AG04449 (cell line): ENCODE data around the gene OR5B12.

Source experiments
- CTCF ChIA-PET: fragments of 350-600 bp; formaldehyde crosslinking; extraction: SDS; loops from one replicate; lab custom pipeline; 2021; ENCODE audit warnings: antibody characterized with exemption; lab: Yijun Ruan, JAX
- POLR2A ChIA-PET: fragments of 400-600, 350-600 bp; formaldehyde crosslinking; extraction: SDS; loops from one replicate; lab custom pipeline; 2020; ENCODE audit warnings: antibody characterized with exemption, inconsistent platforms; lab: Yijun Ruan, JAX
- DNase-seq: peaks from one replicate; pipeline ENCODE4 v3.0.0-alpha.2; 2010; ENCODE audit warnings: low read depth, low spot score
- H3K4me3 ChIP-seq: 2 replicates; pipeline ENCODE4 v1.5.1; 2011; ENCODE audit warnings: low read depth, mild to moderate bottlenecking, control low read depth, low read length
- TF ChIP-seq, protein P1 (sequence below): IDR thresholded peaks from one replicate; pipeline ENCODE4 v1.5.1; 2011; ENCODE audit warnings: mild to moderate bottlenecking, moderate library complexity, low read length, control low read depth, inconsistent platforms; ENCODE audit not compliant: insufficient read depth; ENCODE audit errors: missing control alignments

OR5B12 gene

DNA sequence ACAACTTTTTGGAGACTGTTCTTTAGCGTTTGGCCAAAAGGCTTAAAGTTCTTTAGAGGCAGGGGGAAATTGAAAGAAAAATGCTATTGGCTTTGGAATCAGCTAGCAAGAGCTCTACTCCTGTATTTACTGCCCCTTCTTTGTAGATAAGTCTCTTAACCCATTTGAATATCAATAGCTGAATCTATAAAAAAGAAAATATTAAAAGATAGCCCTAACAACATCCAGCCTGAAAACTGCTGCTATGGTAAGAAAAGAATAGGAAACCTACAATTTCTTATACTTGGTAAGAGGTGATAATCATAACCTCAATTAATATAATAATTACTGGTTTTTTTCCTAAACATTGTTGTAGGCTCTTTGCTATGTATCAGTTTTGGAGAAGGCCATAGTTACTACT, at the start of gene OR5B12:
OR5B12 (minus strand) TSS at position 101 of the 400 bp plus-strand sequence. CDS start 2,085 bp downstream, outside the sequence.
- no peak for DNase-seq
- ChIA-PET POLR2A (no interaction called here), CTCF (no interaction called here)
- no peak within 1 kb of the TSS for H3K4me3 ChIP-seq
- TF ChIP-seq, protein P1, sequence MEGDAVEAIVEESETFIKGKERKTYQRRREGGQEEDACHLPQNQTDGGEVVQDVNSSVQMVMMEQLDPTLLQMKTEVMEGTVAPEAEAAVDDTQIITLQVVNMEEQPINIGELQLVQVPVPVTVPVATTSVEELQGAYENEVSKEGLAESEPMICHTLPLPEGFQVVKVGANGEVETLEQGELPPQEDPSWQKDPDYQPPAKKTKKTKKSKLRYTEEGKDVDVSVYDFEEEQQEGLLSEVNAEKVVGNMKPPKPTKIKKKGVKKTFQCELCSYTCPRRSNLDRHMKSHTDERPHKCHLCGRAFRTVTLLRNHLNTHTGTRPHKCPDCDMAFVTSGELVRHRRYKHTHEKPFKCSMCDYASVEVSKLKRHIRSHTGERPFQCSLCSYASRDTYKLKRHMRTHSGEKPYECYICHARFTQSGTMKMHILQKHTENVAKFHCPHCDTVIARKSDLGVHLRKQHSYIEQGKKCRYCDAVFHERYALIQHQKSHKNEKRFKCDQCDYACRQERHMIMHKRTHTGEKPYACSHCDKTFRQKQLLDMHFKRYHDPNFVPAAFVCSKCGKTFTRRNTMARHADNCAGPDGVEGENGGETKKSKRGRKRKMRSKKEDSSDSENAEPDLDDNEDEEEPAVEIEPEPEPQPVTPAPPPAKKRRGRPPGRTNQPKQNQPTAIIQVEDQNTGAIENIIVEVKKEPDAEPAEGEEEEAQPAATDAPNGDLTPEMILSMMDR: no peak

DNA sequence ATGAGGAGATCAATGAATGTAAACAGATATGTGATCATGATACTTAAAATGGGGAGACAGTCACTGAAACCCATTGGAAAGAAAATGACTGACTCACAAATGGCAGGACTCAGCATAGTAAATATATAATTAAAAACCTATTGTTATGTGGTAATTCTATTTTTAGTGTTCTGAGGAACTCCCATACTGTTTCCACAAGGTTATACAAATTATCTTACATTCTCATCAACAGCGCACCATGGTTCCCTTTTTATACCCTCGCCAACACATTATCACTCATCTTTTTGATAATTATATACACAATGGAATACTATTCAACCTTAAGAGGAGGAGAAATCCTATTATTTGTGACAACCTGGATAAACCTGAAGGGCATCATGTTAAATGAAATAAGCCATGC, 48.8 kb upstream of the OR5B12 start:
- DNase-seq: no peak
- CTCF ChIA-PET: no interaction called here
- POLR2A ChIA-PET: no interaction called here
- TF ChIP-seq, protein P1: no peak
- no peak overlapping the region for H3K4me3 ChIP-seq

DNA sequence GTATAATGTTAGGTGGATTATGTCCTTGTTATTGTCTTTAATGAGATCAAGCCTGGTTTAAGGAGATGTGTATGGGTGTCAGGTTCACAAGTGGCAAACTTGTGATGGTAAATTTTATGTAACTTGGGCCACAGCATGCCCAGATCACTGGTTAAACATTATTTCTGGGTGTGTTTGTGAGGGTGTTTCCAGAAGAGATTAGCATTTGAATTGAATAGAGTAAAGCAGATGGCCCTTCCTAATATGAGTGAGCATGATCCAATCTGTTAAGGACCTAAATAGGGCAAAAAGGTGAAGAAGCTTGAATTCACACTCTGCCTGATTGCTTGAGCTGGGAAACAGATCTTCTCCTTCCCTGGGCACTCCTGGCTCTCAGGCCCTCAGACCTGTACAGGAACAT, 45.1 kb upstream of the OR5B12 start:
- ChIA-PET CTCF (no interaction called here), POLR2A (no interaction called here)
- no peak for DNase-seq
- no peak overlapping the region for H3K4me3 ChIP-seq
- TF ChIP-seq, protein P1: no peak

DNA sequence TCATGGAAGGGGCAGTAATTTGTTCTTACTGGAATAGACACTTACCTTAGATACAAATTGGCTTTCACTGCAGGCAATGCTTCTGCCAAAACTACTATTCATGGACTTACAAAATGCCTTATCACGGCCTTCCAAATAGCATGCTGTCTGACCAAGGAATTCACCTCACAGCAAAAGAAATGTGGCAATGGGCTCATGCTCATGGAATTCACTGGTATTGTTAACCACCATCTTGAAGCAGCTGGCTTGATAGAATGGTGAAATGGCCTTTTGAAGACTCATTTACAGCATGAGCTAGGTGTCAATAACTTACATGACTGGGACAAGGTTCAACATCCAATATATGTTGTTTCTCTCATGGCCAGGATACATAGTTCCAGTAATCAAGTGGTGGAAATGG, 43.9 kb upstream of the OR5B12 start:
- H3K4me3 ChIP-seq: no peak overlapping the region
- CTCF ChIA-PET: no interaction called here
- POLR2A ChIA-PET: no interaction called here
- TF ChIP-seq, protein P1: no peak
- no peak for DNase-seq

DNA sequence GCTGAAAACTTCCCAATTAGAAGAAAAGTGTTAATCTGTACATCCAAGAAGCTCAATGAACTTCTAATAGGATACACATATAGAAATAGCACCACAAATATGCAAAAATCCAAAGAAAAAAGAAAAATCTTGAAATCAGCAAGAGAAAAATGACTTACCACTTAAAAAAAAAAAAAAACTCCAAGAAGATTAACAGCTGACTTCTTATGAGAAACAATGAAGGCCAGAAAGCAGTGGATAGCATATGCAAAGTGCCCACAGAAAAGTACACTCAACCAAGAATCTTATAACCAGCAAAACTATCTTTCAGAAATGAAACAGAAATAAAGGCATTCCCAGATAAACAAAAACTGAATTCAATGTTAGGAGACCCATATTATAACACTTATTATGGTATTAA, 29.9 kb upstream of the OR5B12 start:
- DNase-seq: no peak
- no peak overlapping the region for H3K4me3 ChIP-seq
- CTCF ChIA-PET: no interaction called here
- TF ChIP-seq, protein P1: no peak
- POLR2A ChIA-PET: no interaction called here

DNA sequence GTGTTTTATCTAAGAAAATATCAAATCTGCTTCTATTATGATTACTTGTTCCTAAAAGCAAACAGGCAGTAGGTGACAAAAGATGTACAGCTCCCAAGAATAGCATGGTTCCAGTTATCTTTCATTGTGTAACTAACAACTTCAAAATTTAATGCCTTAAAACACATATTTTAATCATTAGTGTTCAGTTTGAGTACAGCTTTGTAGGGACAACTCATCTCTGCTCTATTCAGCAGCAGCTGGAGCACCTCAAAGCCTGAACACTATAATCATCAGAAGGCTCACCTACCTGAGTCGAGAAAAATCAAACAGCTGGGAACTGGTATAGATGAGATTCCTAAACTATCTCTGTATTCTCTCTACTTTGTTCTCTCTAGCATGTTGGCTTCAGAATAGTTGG, 24.3 kb upstream of the OR5B12 start:
- TF ChIP-seq, protein P1: no peak
- POLR2A ChIA-PET: no interaction called here
- DNase-seq: no peak
- H3K4me3 ChIP-seq: no peak overlapping the region
- CTCF ChIA-PET: no interaction called here
